GM10248 (cell line): ENCODE results near the gene BRF1.
A peak's percentile ranks its signal among the peaks of the same experiment; 100 is the strongest.

ENCODE experiments used
- CTCF ChIA-PET: fragments of 300-600 bp; sonication (Branson Sonifier 250); formaldehyde crosslinking; extraction: SDS; loops from one replicate; lab custom pipeline; 2021; ENCODE audit warnings: antibody characterized with exemption; lab: Yijun Ruan, JAX
- POLR2A ChIA-PET: fragments of 350-650 bp; sonication (Branson Sonifier 250); formaldehyde crosslinking; extraction: SDS; loops from one replicate; lab custom pipeline; 2020; ENCODE audit warnings: antibody characterized with exemption; lab: Yijun Ruan, JAX
- DNase-seq: peaks from one replicate; pipeline ENCODE4 v3.0.0; 2012; ENCODE audit errors: extremely low spot score
- CTCF ChIP-seq: IDR thresholded peaks from 2 replicates; pipeline ENCODE4 v1.5.1; 2012; ENCODE audit warnings: mild to moderate bottlenecking, low read depth; ENCODE audit errors: extremely low read depth, missing control alignments, control extremely low read depth

The BRF1 gene

GRCh38 chr14:105203701-105204100 is 97.1 kb downstream of the BRF1 start:
- no peak for TF ChIP-seq CTCF
- no peak for DNase-seq
- ChIA-PET CTCF (interaction anchor here (0.8 to 2.3 kb wide), 7 partner anchors 17 to 148 kb away, joined by 3 to 8 read pairs (median 3); partner anchors contain the start of gene NUDT14), POLR2A (no interaction called here)

GRCh38 chr14:105203057-105203531 is 97.7 kb downstream of the BRF1 start:
- TF ChIP-seq CTCF = peak; percentile 91
- ChIA-PET POLR2A (no interaction called here), CTCF (interaction anchor here (0.8 to 2.3 kb wide), 7 partner anchors 18 to 149 kb away, joined by 3 to 8 read pairs (median 3); partner anchors contain the start of gene NUDT14)
- peak; percentile 85 for DNase-seq

GRCh38 chr14:105201925-105202513 is 98.8 kb downstream of the BRF1 start:
- CTCF ChIA-PET = interaction anchor here (0.5 to 2.0 kb wide), 7 partner anchors 16 to 1215 kb away, joined by 3 to 8 read pairs (median 3); partner anchors contain the start of gene NUDT14

GRCh38 chr14:105201156-105201924 is 99.5 kb downstream of the BRF1 start:
- POLR2A ChIA-PET = no interaction called here
- no peak for DNase-seq
- no peak for TF ChIP-seq CTCF
- CTCF ChIA-PET = interaction anchor here (0.5 to 2.0 kb wide), 7 partner anchors 17 to 1216 kb away, joined by 3 to 7 read pairs (median 3); no protein-coding TSS in a partner anchor

More at GRCh38 chr14:105201925-105202513, 98.8 kb downstream of the BRF1 start:
- DNase-seq = peak; percentile 69
- POLR2A ChIA-PET = no interaction called here
- TF ChIP-seq CTCF = no peak

GRCh38 chr14:105200641-105201040 is 100.2 kb downstream of the BRF1 start:
- TF ChIP-seq CTCF = no peak
- no peak for DNase-seq
- POLR2A ChIA-PET = no interaction called here
- CTCF ChIA-PET = interaction anchor here (1.8 to 2.0 kb wide), 3 partner anchors 111 to 170 kb away, joined by 5 to 7 read pairs (median 6); no protein-coding TSS in a partner anchor

- ChIA-PET POLR2A (no interaction called here), CTCF (interaction anchor here (1.8 kb wide), 1 partner anchor 110 kb away, joined by 5 read pairs; no protein-coding TSS in a partner anchor)
- TF ChIP-seq CTCF = peak; percentile 15
- DNase-seq = no peak
Observed at GRCh38 chr14:105200074-105200473, 100.7 kb downstream of the BRF1 start.
